Measurements from ENCODE around the gene KLF5. TPM values are rescaled to one million over a fixed set of nuclear protein-coding genes. Genes with fewer than 3 reads are reported as not detected.

The KLF5 gene
- total RNA-seq, 1 experiment from 2014 or later, result 59.2 TPM

GRCh38 chr13:73057284-73058063 is 1.3 kb upstream of the KLF5 start:
- no peak for TF ChIP-seq EZH2 (IDR thresholded peaks at IDR 0.05)
- TF ChIP-seq ZFX (IDR thresholded peaks at IDR 0.05), result no peak
- no peak for TF ChIP-seq FOSL1 (IDR thresholded peaks at IDR 0.05; ENCODE audit: low read depth)
- no peak for TF ChIP-seq EGR1 (IDR thresholded peaks at IDR 0.05; ENCODE audit: low read depth)
- TF ChIP-seq ZNF274 (IDR thresholded peaks at IDR 0.05; ENCODE audit: low read depth, low read length), result no peak
- TF ChIP-seq SIN3A (IDR thresholded peaks at IDR 0.05; ENCODE audit: low read depth), result no peak
- TF ChIP-seq MAX (IDR thresholded peaks at IDR 0.05), result no peak
- TF ChIP-seq, protein P1, sequence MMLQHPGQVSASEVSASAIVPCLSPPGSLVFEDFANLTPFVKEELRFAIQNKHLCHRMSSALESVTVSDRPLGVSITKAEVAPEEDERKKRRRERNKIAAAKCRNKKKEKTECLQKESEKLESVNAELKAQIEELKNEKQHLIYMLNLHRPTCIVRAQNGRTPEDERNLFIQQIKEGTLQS (IDR thresholded peaks at IDR 0.05), result no peak
- TF ChIP-seq, protein P2, sequence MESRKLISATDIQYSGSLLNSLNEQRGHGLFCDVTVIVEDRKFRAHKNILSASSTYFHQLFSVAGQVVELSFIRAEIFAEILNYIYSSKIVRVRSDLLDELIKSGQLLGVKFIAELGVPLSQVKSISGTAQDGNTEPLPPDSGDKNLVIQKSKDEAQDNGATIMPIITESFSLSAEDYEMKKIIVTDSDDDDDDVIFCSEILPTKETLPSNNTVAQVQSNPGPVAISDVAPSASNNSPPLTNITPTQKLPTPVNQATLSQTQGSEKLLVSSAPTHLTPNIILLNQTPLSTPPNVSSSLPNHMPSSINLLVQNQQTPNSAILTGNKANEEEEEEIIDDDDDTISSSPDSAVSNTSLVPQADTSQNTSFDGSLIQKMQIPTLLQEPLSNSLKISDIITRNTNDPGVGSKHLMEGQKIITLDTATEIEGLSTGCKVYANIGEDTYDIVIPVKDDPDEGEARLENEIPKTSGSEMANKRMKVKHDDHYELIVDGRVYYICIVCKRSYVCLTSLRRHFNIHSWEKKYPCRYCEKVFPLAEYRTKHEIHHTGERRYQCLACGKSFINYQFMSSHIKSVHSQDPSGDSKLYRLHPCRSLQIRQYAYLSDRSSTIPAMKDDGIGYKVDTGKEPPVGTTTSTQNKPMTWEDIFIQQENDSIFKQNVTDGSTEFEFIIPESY (IDR thresholded peaks at IDR 0.05; ENCODE audit: extremely low read depth, insufficient replicate concordance, low read length), result no peak
- no peak for TF ChIP-seq CTCF (IDR thresholded peaks at IDR 0.05 in 2 of 3, conservative IDR thresholded peaks at IDR 0.05 in 1 of 3; ENCODE audit: borderline replicate concordance in 1 of 3, insufficient read depth in 1 of 3, low read depth in 2 of 3, low read length in 2 of 3)
- Histone ChIP-seq H2AFZ (ENCODE audit: low read depth, low read length, poor library complexity, severe bottlenecking) (no peak overlapping the region), H3K9ac (ENCODE audit: low read length) (peak overlapping the region; percentile 60), H3K9me2 (ENCODE audit: insufficient read depth) (no peaks in the 10 kb centered on the region), H3K4me1 (ENCODE audit: control insufficient read depth in 1 of 2, insufficient read depth in 2 of 2, low read length in 2 of 2) (peaks cover 34 to 60% of the 10 kb centered on the region in 2 experiments), H4K20me1 (ENCODE audit: insufficient read depth) (peaks cover 4% of the 10 kb centered on the region; the same call in 1 of the 2 replicates), H3K4me2 (ENCODE audit: low read length) (peak overlapping the region; percentile 90), H3K36me3 (ENCODE audit: control insufficient read depth in 1 of 2, insufficient read depth in 2 of 2, low read length in 2 of 2) (peaks cover 2 to 6% of the 10 kb centered on the region in 2 experiments; a peak in 2 of 4 replicates), H3K4me3 (replicated peaks in 1 of 2; ENCODE audit: low read depth in 1 of 2, low read length in 2 of 2) (peak overlapping the region; percentile 48 to 75), H3K9me3 (ENCODE audit: control insufficient read depth in 1 of 2, insufficient read depth in 1 of 2, low read depth in 1 of 2, low read length in 2 of 2) (no peaks in the 10 kb centered on the region), H3K27ac (ENCODE audit: low read depth, low read length) (peak overlapping the region; percentile 38; the same call in 1 of the 2 replicates), H3K79me2 (ENCODE audit: insufficient read depth, low read length) (peaks cover 34% of the 10 kb centered on the region), H3K27me3 (ENCODE audit: insufficient read depth, low read length) (no peaks in the 10 kb centered on the region)
- ChIA-PET RAD21 (ENCODE audit: low non-redundant PET in 1 of 2, low total read pairs in 2 of 2, uncharacterized antibody in 2 of 2, unreplicated experiment in 2 of 2) (interaction anchor here in 1 of 2 experiments (0.9 kb wide), 1 partner anchor 640 kb away, joined by 3 read pairs; no protein-coding TSS in a partner anchor), CTCF (interaction anchor here (0.7 to 1.7 kb wide), 2 partner anchors 217 to 536 kb away, joined by 3 to 4 read pairs; no protein-coding TSS in a partner anchor), POLR2A (interaction anchor here (0.6 to 1.9 kb wide), 4 partner anchors 11 to 364 kb away, joined by 3 to 8 read pairs (median 4); no protein-coding TSS in a partner anchor)
- DNase-seq (ENCODE audit: low read depth, low spot score) (no peak), ATAC-seq (no peak)
- BruUV-seq (replicated peaks), result no TSS peak
- intact Hi-C loops (cut with micrococcal nuclease), result loop anchor here (2.0 to 5.0 kb wide), 3 partner anchors 215 to 650 kb away; no protein-coding TSS in a partner anchor

Measured in HCT116 (cell line).